Subcutaneous abdominal adipose tissue (tissue), 5 donors: ENCODE results near the gene RASA3.

Experiments used
- H3K27ac ChIP-seq: one replicate; pipeline ENCODE4 v1.7.0; 2013; ENCODE audit warnings: low read depth, mild to moderate bottlenecking, inconsistent platforms, low read length, moderate library complexity
- H3K27me3 ChIP-seq, 5 donors: one replicate each; pipeline ENCODE4 v1.7.0; 2013; ENCODE audit warnings: low read length in 5 of 5, inconsistent platforms in 1 of 5; ENCODE audit not compliant: control insufficient read depth in 5 of 5, insufficient read depth in 4 of 5
- H3K36me3 ChIP-seq, 5 donors: one replicate each; pipeline ENCODE4 v1.7.0; 2013; ENCODE audit warnings: low read length in 5 of 5; ENCODE audit not compliant: control insufficient read depth in 5 of 5, insufficient read depth in 5 of 5
- H3K4me1 ChIP-seq, 5 donors: one replicate each; pipeline ENCODE4 v1.7.0; 2013; ENCODE audit warnings: low read length in 5 of 5, mild to moderate bottlenecking in 3 of 5, moderate library complexity in 1 of 5; ENCODE audit not compliant: control insufficient read depth in 5 of 5, insufficient read depth in 5 of 5
- H3K4me3 ChIP-seq, 5 donors: one replicate each; pipeline ENCODE4 v1.7.0; 2013; ENCODE audit warnings: low read length in 5 of 5, low read depth in 1 of 5
- H3K9ac ChIP-seq, 5 donors: one replicate each; pipeline ENCODE4 v1.7.0; 2013; ENCODE audit warnings: low read length in 5 of 5, mild to moderate bottlenecking in 4 of 5, moderate library complexity in 3 of 5
- H3K9me3 ChIP-seq, 5 donors: one replicate each; pipeline ENCODE4 v1.7.0; 2013; ENCODE audit warnings: low read length in 5 of 5; ENCODE audit not compliant: control insufficient read depth in 5 of 5
- donor health status: healthy.
- donor health status: healthy.
- donor health status: healthy.
- donor health status: healthy.
- donor health status: healthy.

The RASA3 gene

GRCh38 chr13:114034481-114034891 lies 97.9 kb downstream of the RASA3 start:
- Histone ChIP-seq H3K36me3 (peaks cover 0 to 28% (median 10%) of the 10 kb centered on the region in 5 donors), H3K4me3 (peak overlapping the region in 2 of 5 donors; percentile 28 to 31), H3K27ac (peak overlapping the region; percentile 73), H3K9me3 (no peaks in the 10 kb centered on the region), H3K9ac (no peak overlapping the region), H3K27me3 (peaks cover 0 to 3% (median 0%) of the 10 kb centered on the region in 5 donors), H3K4me1 (peaks cover 22 to 92% (median 75%) of the 10 kb centered on the region in 5 donors)

- Histone ChIP-seq H3K27ac (peak overlapping the region; percentile 73), H3K9ac (no peak overlapping the region), H3K4me3 (peak overlapping the region in 1 of 5 donors; percentile 28), H3K4me1 (peaks cover 22 to 85% (median 67%) of the 10 kb centered on the region in 5 donors), H3K36me3 (peaks cover 0 to 30% (median 11%) of the 10 kb centered on the region in 5 donors), H3K27me3 (peaks cover 0 to 3% (median 0%) of the 10 kb centered on the region in 5 donors), H3K9me3 (no peaks in the 10 kb centered on the region)
These were observed 98.7 kb downstream of the RASA3 start for GRCh38 chr13:114033541-114034315.

GRCh38 chr13:114032126-114032799 lies 100.2 kb downstream of the RASA3 start:
- no peak overlapping the region for H3K4me3 ChIP-seq
- H3K27ac ChIP-seq: peak overlapping the region; percentile 73
- peak overlapping the region in 1 of 5 donors; percentile 44 for H3K9ac ChIP-seq
- peaks cover 0 to 35% (median 14%) of the 10 kb centered on the region in 5 donors for H3K36me3 ChIP-seq
- no peaks in the 10 kb centered on the region for H3K9me3 ChIP-seq
- H3K27me3 ChIP-seq: no peaks in the 10 kb centered on the region
- peaks cover 22 to 80% (median 60%) of the 10 kb centered on the region in 5 donors for H3K4me1 ChIP-seq

- Histone ChIP-seq H3K4me1 (peaks cover 25 to 80% (median 60%) of the 10 kb centered on the region in 5 donors), H3K27me3 (no peaks in the 10 kb centered on the region), H3K4me3 (peak overlapping the region in 1 of 5 donors; percentile 23), H3K36me3 (peaks cover 0 to 34% (median 13%) of the 10 kb centered on the region in 5 donors), H3K9ac (no peak overlapping the region), H3K27ac (peak overlapping the region; percentile 73), H3K9me3 (no peaks in the 10 kb centered on the region)
These were observed 100.8 kb downstream of the RASA3 start for GRCh38 chr13:114031631-114032030.

GRCh38 chr13:114030666-114031610 lies 101.5 kb downstream of the RASA3 start:
- Histone ChIP-seq H3K9ac (no peak overlapping the region), H3K9me3 (no peaks in the 10 kb centered on the region), H3K36me3 (peaks cover 0 to 41% (median 15%) of the 10 kb centered on the region in 5 donors), H3K4me3 (peak overlapping the region in 1 of 5 donors; percentile 23), H3K27ac (peak overlapping the region; percentile 73), H3K4me1 (peaks cover 27 to 81% (median 62%) of the 10 kb centered on the region in 5 donors), H3K27me3 (no peaks in the 10 kb centered on the region)

GRCh38 chr13:114029866-114030625 lies 102.4 kb downstream of the RASA3 start:
- H3K9ac ChIP-seq: no peak overlapping the region
- no peaks in the 10 kb centered on the region for H3K27me3 ChIP-seq
- peak overlapping the region; percentile 60 for H3K27ac ChIP-seq
- no peaks in the 10 kb centered on the region for H3K9me3 ChIP-seq
- peaks cover 0 to 44% (median 15%) of the 10 kb centered on the region in 5 donors for H3K36me3 ChIP-seq
- peaks cover 29 to 81% (median 62%) of the 10 kb centered on the region in 5 donors for H3K4me1 ChIP-seq
- H3K4me3 ChIP-seq: no peak overlapping the region

- Histone ChIP-seq H3K4me1 (peaks cover 22 to 69% (median 52%) of the 10 kb centered on the region in 5 donors), H3K36me3 (peaks cover 0 to 52% (median 24%) of the 10 kb centered on the region in 5 donors)
These were observed 104.6 kb downstream of the RASA3 start for GRCh38 chr13:114027826-114028225.

GRCh38 chr13:114027046-114027715 lies 105.2 kb downstream of the RASA3 start:
- Histone ChIP-seq H3K27me3 (no peaks in the 10 kb centered on the region), H3K4me1 (peaks cover 22 to 66% (median 50%) of the 10 kb centered on the region in 5 donors), H3K9me3 (no peaks in the 10 kb centered on the region), H3K36me3 (peaks cover 0 to 57% (median 27%) of the 10 kb centered on the region in 5 donors), H3K4me3 (peak overlapping the region in 2 of 5 donors; percentile 2 to 11), H3K9ac (peak overlapping the region in 2 of 5 donors; percentile 22 to 45), H3K27ac (peak overlapping the region; percentile 91)

More at GRCh38 chr13:114027826-114028225, 104.6 kb downstream of the RASA3 start:
- H3K9ac ChIP-seq: peak overlapping the region in 1 of 5 donors; percentile 45
- no peak overlapping the region for H3K4me3 ChIP-seq
- no peaks in the 10 kb centered on the region for H3K27me3 ChIP-seq
- no peaks in the 10 kb centered on the region for H3K9me3 ChIP-seq
- peak overlapping the region; percentile 91 for H3K27ac ChIP-seq
